NOMO-1 treated with DMSO at 0.1 percent for 48 hours (cell line): ENCODE results near the gene TMEM120B.
A peak's percentile ranks its signal among the peaks of the same experiment; 100 is the strongest.
"Not testable (repeated sequence)": the region's sequence is repeated elsewhere in the genome, so short reads cannot be mapped to it uniquely, and the experiment has no call there.

Experiments
- DNase-seq: peaks from one replicate; lab custom pipeline; 2025; ENCODE audit not compliant: unreplicated experiment; lab: John Stamatoyannopoulos, UW

The TMEM120B gene

GRCh38 chr12:121789800-121790728, 77.5 kb downstream of the TMEM120B start:
- peak; percentile 94 for DNase-seq

- DNase-seq = not testable (repeated sequence)
Observed at GRCh38 chr12:121790785-121791184, 78.2 kb downstream of the TMEM120B start.

- no peak for DNase-seq
Observed at GRCh38 chr12:121791671-121792551, 79.4 kb downstream of the TMEM120B start.

- DNase-seq = peak; percentile 22
Observed at GRCh38 chr12:121792607-121793439, 80.3 kb downstream of the TMEM120B start.

GRCh38 chr12:121793440-121793837, 80.9 kb downstream of the TMEM120B start, which contains the start of gene RHOF:
RHOF (minus strand) TSS chr12:121793688; CDS start chr12:121793633, 55 bp downstream.
- peak; percentile 48 for DNase-seq

- DNase-seq = peak; percentile 93
Observed at GRCh38 chr12:121793838-121794533, 81.4 kb downstream of the TMEM120B start.

- no peak for DNase-seq
Observed at GRCh38 chr12:121794534-121795033, 82.0 kb downstream of the TMEM120B start.

- peak; percentile 66 for DNase-seq
Observed at GRCh38 chr12:121795034-121795968, 82.7 kb downstream of the TMEM120B start.

GRCh38 chr12:121796855-121797751, 84.6 kb downstream of the TMEM120B start:
- DNase-seq = peak; percentile 53

- DNase-seq = no peak
Observed at GRCh38 chr12:121797937-121798786, 85.6 kb downstream of the TMEM120B start.

- DNase-seq = no peak
Observed at GRCh38 chr12:121798787-121799155, 86.2 kb downstream of the TMEM120B start.

GRCh38 chr12:121799156-121799841, 86.7 kb downstream of the TMEM120B start:
- DNase-seq = peak; percentile 76

GRCh38 chr12:121799842-121800693, 87.5 kb downstream of the TMEM120B start:
- peak; percentile 75 for DNase-seq

GRCh38 chr12:121800694-121801594, 88.4 kb downstream of the TMEM120B start:
- DNase-seq = peak; percentile 52
